Measurements from ENCODE around the gene PTPRG.

GRCh38 chr3:61783993-61784718 is 222.8 kb downstream of the PTPRG start:
- no peak for TF ChIP-seq POLR2AphosphoS5 (IDR thresholded peaks at IDR 0.05; ENCODE audit: low read depth, low read length)
- no peak for TF ChIP-seq REST (IDR thresholded peaks at IDR 0.05; ENCODE audit: insufficient read depth in 1 of 2, low read depth in 2 of 2, low read length in 2 of 2)
- TF ChIP-seq TAF1 (IDR thresholded peaks at IDR 0.05; ENCODE audit: borderline replicate concordance, insufficient read depth, low read length), result no peak
- no peak for TF ChIP-seq SIN3A (IDR thresholded peaks at IDR 0.05; ENCODE audit: borderline replicate concordance, insufficient read depth, low read length)

All from PFSK-1 (cell line).